ENCODE data around the gene AFDN. TPM values are rescaled to one million over a fixed set of nuclear protein-coding genes. Genes with fewer than 3 reads are reported as not detected.

AFDN gene
- total RNA-seq, 1 donor from 2014 or later = 18.1 TPM

DNA sequence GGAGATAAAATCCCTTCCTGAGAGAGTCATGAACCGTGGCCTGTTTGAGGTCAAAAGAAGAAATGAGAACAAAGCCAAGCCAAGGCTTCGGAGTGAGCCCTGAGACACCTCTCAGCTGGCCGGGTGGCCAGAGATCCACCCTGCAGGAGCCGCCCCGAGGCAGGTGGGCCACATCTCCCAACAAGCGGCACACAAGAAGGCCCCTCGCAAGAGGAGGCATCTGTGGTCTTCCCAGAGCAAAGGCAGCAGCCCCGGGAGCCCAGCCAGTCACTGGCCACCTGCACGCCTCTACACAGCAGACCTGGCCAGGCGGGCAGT lies 30.9 kb upstream of the AFDN start:
- intact Hi-C loops (cut with micrococcal nuclease) = no loop called here

DNA sequence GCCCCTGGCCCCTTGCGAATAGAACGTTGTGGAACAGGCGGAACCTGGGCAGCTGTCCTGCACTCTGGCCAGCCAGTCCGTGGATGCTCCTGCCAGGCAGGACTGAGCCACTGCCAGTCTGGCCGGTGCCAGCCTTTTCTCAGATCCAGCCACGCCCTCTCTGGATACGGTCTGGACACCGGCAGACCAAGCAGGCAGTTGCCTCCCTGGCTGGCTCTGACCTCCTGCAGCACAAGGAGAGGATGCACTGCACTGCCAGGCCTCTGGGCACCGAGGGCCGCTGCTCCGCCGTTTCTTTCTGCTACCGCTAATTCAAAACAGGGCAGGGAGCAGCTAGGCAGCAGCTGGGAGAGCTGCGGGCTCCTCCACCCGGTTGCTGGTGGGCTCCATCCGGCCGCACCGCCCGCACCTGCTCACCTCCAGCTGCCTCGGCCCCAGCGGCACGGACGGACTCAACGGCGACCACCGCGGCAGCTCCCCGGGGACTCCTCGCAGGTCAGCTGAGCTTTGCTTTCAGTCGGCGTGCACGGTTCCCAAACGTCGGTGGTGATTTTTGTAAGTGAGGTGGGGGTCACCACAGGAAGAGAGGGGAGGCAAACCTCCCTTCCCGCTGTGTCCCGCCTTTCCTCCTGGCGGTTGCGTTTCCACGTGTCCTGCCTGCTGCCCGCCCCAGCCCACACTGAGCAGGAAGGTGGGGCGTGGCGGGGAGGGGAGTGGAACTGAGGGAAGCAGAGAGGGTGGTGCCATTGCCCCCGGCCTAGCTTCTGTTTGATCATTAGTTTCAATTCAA lies 30.3 kb upstream of the AFDN start:
- intact Hi-C loops (cut with micrococcal nuclease) = no loop called here

DNA sequence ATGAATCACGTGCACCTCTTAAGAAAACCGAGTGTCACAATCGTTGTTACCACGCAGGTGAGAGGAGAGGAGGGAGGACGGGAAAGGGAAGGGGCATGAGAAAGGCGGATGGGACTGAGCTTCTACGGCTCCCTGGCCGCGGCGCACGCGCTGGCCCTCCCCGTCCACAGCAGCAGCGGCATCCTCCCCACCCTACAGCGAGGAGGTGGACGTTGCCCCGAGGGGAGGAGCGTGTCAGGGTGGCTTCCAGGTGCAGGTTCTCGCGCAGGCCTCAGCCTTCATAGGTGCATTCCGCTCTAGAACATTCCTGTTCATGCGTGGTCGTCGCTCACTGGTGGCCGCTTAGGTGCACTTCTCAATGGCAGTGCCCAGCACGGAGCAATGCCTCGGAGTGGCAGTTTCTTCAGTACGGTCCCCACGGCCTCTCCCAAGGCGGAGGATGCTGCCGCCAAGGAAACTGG lies 29.7 kb upstream of the AFDN start:
- intact Hi-C loops (cut with micrococcal nuclease) = no loop called here

DNA sequence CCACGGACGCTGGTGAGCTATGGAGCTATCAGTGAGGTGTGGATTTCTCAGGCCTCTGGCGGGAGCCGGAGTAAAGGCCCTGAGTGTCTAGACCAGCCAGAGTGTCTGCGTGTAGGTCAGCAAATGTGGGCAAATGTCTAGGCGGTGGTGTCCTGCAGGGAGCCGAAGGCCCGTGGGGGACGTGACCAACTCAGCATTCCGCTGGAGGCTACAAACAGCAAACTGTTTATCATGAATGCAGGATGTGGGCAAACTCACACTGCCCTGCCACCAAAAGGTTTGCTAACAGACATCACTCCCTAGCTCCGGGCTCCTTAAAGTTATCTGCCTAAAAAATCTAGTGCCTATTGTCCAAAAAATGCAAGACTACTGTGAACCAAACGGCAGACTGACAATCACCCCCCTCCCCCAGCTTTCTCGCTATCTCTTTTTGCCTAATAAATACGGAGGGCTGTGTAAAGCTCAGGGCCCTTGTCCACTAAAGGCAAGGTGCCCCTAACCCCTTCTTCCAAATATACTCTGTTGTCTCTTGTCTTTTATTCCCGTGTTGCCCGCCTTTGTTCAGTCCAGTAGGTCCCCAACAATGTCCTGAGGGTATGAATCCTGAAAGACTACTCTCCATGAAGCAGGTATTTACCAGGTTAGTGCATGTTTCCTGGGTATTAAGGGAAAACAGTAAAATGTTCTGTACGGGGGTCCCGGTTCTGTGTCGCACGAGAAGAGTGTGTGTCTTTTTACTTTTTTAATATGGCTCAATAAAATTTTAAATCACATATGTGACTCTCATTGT lies 29.0 kb upstream of the AFDN start:
- intact Hi-C loops (cut with micrococcal nuclease) = no loop called here

DNA sequence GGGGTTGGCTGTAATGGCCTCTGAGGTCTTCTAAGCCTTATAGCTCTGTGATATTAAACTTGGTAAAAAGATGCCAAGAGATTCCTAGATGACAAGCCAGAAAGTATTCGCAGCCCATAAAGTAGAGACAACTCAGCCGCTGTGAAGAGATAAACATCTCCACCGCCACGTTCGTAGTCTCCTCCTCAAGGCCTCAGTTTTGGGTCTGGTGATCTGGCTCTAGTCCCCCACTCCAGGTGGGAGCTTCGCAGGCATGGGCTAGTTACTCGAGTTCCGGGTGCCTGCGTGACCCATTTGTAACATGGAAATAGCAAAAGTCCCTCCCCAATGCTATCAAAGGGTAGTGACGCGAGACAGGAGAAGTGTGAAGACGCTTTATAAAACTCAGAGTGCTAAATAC lies 28.3 kb upstream of the AFDN start:
- intact Hi-C loops (cut with micrococcal nuclease) = no loop called here

DNA sequence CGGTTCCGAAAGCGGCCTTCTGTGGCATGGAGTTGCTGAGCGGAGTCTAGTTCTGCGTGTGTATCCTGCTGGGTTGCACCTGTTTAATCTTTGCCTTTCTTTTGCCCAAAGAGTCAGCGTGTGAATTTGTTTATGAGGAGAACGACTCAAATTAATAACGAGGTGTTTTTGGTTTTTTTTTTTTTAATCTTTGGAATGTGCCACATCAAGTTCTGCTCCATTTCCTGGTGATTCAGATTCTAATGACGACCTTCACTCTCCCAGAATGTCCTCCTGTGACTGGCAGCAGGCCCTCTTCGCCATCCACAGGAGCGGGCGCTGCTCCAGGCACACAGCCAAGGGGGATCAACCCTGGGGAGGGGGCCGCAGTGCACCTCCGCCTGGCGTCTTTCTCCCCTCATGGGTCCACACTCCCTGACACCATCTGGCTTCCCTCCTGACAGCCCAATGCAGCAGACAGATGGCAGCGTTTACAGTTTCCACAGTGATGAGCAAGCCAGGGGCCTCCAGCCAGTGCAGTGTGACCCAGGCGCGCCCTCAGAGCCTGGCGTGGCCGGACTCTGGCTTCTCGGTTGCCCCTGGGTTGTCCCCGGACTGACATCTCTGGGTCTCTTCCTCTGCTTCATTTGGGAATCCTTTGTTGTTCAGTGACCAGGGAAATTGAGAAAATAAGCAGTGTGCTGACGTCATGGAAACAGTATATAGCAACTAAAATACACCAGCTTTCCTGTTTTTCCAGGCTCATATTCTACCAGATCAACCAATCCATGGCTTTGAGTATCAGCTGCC lies 27.5 kb upstream of the AFDN start:
- intact Hi-C loops (cut with micrococcal nuclease) = no loop called here

DNA sequence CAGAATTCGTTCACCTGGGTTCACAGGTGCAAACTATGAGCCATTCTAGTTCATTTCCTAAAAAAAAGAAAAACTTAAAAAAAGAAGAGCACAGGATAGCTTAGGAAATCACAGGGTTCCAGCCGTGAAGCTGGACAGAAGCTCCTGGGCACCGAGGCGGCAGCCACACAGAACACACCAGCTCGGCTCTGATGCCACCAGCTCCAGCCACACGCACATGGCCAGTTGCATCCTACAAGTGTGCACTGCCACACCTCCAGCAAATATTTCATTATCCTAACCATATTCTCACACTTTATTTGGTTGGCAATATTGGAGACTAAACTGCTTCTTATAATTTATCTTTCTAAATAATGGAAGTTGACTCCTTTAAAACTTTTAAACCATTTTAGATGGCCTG lies 26.2 kb upstream of the AFDN start:
- intact Hi-C loops (cut with micrococcal nuclease) = no loop called here

DNA sequence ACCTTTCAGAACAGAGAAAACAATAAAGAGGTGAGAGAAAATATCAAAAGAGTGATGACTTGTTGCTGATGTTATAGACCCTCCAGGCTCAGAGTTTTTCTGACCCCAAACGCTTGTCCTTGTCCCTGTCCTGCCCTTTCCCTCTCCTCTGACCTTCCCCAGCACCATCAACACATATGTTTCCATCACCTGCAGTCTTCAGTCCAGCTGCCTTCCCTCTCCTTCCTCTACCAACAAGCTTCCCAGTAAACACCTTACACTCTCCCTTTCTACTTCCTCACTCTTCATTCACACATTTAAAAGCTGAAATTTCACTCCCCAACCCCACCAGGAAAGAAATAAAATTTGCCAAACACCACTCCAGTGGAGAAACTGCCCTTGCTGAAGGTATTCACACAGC lies 25.4 kb upstream of the AFDN start:
- intact Hi-C loops (cut with micrococcal nuclease) = no loop called here

DNA sequence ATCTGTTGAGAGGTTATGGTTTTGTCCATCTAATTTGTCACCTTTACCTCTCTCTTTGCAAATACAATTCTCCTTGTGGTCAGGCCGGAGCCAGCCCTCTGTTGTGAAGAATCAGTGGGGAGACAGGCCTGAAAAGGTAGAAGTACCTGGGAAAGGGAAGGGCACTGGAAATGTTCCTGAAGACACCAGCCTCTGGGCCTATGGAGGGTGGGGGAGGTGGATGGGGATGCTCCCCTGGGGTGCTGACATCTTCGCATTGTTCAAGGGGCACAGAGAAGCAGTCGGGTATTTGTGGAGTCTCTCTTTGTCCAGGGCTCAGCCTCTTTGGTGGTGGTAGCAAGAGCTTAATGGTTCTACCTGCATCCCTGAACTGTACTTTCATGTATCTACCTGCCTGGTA lies 24.4 kb upstream of the AFDN start:
- intact Hi-C loops (cut with micrococcal nuclease) = no loop called here

DNA sequence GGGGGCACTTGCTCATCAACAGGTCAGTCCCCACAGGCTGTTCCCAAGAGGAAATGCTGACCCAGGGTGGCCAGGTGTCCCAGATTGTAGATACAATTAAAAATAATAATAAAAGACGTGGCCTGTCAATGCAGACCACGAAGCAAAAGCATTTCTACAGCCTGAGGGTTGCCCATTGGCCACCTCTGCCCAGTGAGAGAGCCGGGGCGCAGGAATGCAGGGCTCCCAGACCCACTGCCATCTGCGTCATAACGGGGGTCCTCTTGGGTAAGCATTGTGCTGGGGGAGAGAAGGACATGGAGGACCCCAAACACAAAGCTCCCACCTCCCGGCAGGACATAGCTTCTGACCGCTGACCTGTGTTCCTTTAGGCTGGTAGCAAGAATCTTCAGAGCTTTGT lies 22.9 kb upstream of the AFDN start:
- intact Hi-C loops (cut with micrococcal nuclease) = no loop called here

DNA sequence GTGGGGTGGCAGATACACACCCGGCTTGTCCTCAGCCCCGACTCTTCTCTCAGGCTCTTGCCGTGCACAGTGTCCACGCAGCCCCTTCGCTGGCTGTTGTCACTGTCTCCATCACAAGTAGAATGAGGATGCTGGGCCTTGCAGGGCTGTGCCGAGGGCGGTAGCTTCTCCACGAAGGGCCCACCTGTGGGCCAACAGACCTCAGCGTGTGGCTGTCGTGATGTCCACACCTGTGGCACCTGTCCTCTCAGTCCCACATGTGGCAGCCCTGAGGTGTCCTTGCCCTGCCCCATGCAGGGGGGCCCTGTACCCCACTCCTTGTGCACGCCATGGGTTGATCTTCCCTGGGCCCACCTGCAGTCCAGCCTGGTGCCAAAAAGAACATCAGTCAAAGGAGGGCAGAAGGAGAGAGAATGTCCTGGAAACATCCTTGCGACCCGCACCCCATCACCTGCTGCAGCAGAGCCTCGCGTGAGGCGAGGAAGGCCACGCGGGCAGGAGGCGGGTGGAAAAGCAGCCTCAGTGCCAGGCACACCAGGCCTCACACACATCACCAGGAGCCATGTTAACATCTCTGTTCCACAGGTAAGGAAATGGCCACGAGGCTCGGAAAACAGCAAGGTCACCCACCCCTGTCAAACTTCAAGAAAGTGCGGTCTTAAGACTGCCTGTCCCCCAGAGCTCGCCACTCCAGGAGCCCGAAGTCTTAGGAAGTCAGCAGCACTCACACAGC lies 22.3 kb upstream of the AFDN start:
- intact Hi-C loops (cut with micrococcal nuclease) = no loop called here

DNA sequence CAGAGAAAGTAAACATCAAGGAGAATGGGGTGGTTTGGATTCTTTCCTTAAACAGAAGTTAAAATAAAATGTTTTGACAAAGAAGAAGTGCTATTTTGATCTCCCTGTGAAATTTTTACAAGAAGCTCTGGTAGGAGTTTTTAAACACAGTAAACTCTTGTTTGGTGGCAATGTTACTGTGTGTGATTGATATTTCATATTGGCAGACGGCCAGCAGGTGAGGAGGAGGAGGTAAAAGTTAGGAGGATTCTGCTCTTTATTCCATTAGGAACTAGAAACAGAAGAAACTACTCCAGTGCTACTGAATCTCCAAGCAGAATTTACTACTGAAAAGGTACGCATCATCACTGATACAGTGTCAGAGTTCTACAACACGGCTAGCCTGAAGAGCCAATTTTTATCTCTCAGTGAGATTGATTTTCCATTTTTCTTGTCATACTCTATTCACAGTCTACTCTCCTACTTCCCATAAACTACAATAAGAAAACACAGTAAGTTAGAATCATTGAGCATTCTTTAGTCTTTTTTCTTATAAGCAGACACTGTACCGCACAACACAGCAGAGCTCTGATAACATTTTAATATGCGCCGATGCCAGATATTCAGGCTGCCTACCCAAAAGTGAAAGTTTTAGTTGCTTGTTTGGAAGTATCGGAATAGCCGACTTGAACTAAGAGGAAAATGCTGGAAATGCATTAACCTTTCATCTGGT lies 21.2 kb upstream of the AFDN start:
- intact Hi-C loops (cut with micrococcal nuclease) = no loop called here

DNA sequence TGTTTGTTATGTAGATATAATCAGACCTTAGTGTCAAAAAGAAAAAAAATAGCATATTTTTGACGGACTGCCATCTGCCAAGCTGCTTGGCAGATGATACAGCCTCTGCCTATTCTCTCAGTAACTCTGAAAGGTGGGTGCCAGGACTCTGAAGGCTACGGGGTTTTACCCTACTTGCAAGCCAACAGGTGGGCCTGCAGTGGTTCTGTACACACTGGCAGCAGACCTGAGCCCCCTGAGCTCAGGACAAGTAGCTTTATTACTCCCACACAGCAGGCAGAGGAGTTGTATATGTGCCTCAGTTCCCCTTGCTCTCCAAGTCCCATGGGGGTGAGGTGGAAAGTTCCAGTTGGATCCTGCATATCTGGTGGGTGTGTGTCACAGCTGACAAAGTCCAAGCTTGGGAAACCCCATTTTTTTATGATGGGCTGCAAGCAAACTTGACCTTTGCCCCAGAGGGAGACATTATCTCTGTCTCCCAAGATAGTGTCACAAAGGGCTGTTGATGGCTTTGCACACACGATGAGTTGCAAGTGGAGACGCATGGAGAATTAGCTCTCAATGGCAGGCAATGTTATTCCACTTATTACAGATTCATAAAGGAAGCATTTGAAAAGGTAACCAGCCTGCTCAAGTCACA lies 20.5 kb upstream of the AFDN start:
- intact Hi-C loops (cut with micrococcal nuclease) = no loop called here

DNA sequence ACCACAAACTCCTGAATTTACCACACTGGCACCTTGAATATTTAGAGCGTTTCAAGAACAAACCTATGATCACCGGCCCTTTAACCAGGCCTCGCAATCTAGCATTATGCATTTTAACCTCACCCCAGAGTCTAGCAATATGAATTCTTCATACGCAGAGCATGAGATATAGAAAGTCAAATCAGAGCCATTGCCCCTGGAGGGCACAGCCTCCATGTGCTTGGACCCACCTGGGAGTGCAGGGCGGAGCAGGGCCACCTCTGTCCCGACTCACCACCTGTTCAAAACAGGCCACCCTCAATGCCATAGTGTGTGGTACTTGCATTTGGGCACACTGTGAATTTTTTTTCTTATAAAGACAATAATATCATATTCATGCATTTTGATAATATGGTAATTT lies 19.5 kb upstream of the AFDN start:
- intact Hi-C loops (cut with micrococcal nuclease) = no loop called here

DNA sequence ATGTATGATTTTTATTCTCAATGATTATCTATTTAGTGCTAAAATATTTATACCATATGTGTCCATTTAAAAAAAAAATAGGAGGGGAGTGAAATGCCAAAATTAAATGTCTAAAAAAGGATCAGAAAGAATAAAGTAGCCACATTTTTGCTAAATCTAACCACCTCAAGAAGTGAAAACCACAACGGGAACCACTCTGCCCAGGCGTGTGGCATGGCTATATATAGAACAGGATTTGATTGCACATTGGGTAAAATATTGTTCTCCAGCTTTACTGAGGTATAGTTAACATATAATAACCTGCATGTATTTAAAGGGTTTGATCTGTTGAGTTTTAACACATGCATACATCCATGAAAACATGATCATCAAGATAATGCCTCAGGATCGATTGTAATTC lies 19.0 kb upstream of the AFDN start:
- intact Hi-C loops (cut with micrococcal nuclease) = no loop called here

DNA sequence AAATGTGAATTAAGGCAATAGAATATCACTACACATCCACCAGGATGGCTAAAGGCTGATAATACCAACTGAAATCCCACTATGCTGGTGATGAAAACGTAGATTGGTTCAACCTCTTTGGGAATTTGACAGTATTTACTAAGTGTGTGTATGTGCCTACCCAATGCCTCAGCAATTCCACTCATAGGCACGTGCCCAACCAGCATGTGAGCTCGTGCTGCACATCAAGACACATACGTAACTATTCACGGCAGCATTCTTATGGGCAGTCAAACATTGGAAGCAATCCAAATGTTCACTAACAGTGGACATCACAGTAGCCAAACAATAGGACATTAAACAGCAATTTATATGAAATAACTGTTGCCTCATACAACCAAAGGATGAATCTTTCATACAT lies 15.7 kb upstream of the AFDN start:
- intact Hi-C loops (cut with micrococcal nuclease) = no loop called here

DNA sequence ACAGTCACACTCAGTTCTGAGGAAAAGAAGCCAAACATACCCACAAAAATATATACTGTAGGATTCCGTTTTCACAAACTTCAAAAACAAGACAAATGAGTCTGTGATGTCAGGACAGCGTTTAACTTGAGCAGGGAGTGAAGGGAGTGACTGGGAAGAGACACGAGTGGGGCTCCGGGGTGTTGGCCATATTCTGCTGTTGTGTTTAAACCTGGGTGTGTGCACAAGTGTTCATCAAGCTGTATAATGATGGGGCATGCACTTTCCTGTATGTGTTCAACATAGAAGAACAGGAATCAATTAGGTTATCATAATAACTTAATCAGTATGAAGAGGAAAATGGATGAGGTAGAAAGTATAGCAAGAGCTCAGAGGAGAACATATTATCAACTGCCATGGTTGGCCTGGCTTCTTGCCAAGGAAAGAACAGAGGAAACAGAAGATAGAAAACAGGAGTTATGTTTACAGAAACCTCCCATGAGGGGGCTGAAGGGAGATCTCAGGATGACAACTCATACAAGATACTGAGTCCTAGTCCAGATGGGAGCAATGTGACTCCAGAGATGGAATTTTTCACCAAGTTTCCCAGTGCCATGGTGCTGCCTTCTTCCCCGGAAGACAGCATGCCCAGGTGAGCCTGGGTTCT lies 15.1 kb upstream of the AFDN start:
- intact Hi-C loops (cut with micrococcal nuclease) = no loop called here

DNA sequence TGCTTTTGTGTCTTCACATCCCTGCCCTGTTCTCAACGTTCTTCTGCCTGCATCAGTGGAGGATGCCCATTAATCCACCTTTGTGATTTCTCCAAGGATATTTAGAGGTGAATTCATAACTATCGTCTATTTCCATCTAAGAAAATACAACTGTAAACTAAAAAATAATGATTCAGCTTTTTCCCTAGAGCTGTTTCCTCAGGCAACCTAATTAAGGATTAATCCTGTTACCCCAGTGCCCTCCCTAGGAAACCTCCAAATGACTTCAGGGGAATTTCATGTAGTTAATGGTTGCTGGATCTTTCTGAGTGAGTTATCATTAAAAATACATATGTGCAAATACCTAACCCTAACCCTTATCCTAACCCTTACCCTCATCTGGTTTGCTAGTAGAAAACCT lies 14.6 kb upstream of the AFDN start:
- intact Hi-C loops (cut with micrococcal nuclease) = no loop called here

DNA sequence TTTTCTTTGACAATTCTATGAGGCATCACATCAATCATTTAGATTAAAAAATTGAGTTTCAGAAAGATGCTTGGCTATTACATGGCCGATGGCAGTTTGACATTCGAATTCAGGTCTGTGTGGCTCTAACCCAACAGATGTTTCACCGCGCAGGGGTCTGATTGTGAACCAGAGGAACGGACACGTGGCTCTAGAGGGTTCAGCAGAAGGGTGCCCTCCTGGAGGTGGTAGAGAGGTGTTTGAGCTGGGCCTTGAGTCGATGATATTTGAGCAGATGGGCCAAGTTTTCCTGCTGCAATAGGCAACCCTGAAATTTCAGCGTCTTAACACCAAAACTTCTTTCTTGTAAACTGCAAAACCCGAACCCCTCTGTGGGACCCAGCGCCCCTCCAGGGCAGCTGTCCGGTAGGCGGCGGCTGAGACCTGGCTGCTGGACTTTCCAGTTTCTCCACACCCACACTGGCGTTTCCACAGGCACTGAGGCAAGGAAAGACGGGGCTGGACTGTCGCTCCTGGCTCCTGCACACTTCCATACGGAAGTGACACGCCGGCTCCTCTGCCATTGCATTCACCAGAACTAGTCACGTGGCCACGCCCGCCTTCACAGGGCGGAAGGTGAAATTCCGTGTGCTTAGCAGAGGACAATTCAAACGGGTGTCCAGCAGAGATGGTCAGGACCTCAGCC lies 11.3 kb upstream of the AFDN start:
- intact Hi-C loops (cut with micrococcal nuclease) = no loop called here

All from T-helper 2 cell treated with Interferon-gamma antibody and Interleukin-4, amounts not matched to agents 100 ng/mL and 5 ng/mL, for 36 hours (primary cell).